KMS-11 (cell line): ENCODE results near the gene CENPN.

ENCODE experiments used
- H2AFZ ChIP-seq: fragments of 200-600 bp; sonication (generic); 2 replicates; pipeline ENCODE4 v1.6.1; 2016; ENCODE audit warnings: antibody characterized with exemption, mixed run types, low read depth
- H3K27ac ChIP-seq: fragments of 200-600 bp; sonication (generic); 2 replicates; pipeline ENCODE4 v1.6.1; 2016; ENCODE audit warnings: mild to moderate bottlenecking, mixed run types
- H3K27me3 ChIP-seq: fragments of 200-600 bp; sonication (generic); 2 replicates; pipeline ENCODE4 v1.6.1; 2017; ENCODE audit warnings: mild to moderate bottlenecking, low read depth, mixed run types, moderate library complexity; ENCODE audit not compliant: insufficient read depth
- H3K36me3 ChIP-seq: fragments of 200-600 bp; sonication (generic); 2 replicates; pipeline ENCODE4 v1.6.1; 2017; ENCODE audit warnings: mild to moderate bottlenecking, mixed run types; ENCODE audit not compliant: insufficient read depth
- H3K4me1 ChIP-seq: fragments of 200-600 bp; sonication (generic); 2 replicates; pipeline ENCODE4 v1.6.1; 2016; ENCODE audit warnings: mild to moderate bottlenecking, low read depth, mixed run types; ENCODE audit not compliant: poor library complexity, severe bottlenecking
- H3K4me2 ChIP-seq: fragments of 200-600 bp; sonication (generic); 2 replicates; pipeline ENCODE4 v1.7.0; 2016; ENCODE audit warnings: mild to moderate bottlenecking, mixed run types
- H3K4me3 ChIP-seq: fragments of 200-600 bp; sonication (generic); IDR thresholded peaks from 2 replicates; pipeline ENCODE4 v1.6.1; 2017; ENCODE audit warnings: low read depth, low read length, mixed read lengths; ENCODE audit not compliant: insufficient read depth
- H3K79me2 ChIP-seq: fragments of 200-600 bp; sonication (generic); 2 replicates; pipeline ENCODE4 v1.6.1; 2016; ENCODE audit warnings: low read depth, mixed run types; ENCODE audit not compliant: insufficient read depth
- H3K9ac ChIP-seq: fragments of 200-600 bp; sonication (generic); 2 replicates; pipeline ENCODE4 v1.6.1; 2016; ENCODE audit warnings: mild to moderate bottlenecking, mixed run types
- H4K20me1 ChIP-seq: fragments of 200-600 bp; sonication (generic); 2 replicates; pipeline ENCODE4 v1.6.1; 2016; ENCODE audit warnings: mild to moderate bottlenecking, mixed run types; ENCODE audit not compliant: insufficient read depth
- CTCF ChIP-seq: fragments of 200-600 bp; sonication (generic); conservative IDR thresholded peaks from 2 replicates; pipeline ENCODE4 v1.6.1; 2017; ENCODE audit warnings: low read depth, mild to moderate bottlenecking, antibody characterized with exemption, low read length, moderate library complexity, mixed read lengths

CENPN gene

GRCh38 chr16:81026429-81026828 is 19.4 kb downstream of the CENPN start:
- no peak for TF ChIP-seq CTCF
- no peaks in the 10 kb centered on the region for H4K20me1 ChIP-seq

GRCh38 chr16:81029930-81030604 is 23.1 kb downstream of the CENPN start:
- H3K4me3 ChIP-seq, result no peak overlapping the region
- no peaks in the 10 kb centered on the region for H3K4me1 ChIP-seq
- no peak overlapping the region for H3K9ac ChIP-seq
- H3K79me2 ChIP-seq, result no peaks in the 10 kb centered on the region
- no peak overlapping the region for H2AFZ ChIP-seq
- no peak for TF ChIP-seq CTCF
- no peak overlapping the region for H3K4me2 ChIP-seq
- H4K20me1 ChIP-seq, result no peaks in the 10 kb centered on the region
- H3K27ac ChIP-seq, result no peak overlapping the region
- H3K36me3 ChIP-seq, result no peaks in the 10 kb centered on the region; the same call in 1 of the 2 replicates
- H3K27me3 ChIP-seq, result no peaks in the 10 kb centered on the region

More at GRCh38 chr16:81026429-81026828, 19.4 kb downstream of the CENPN start:
- H3K4me1 ChIP-seq, result no peaks in the 10 kb centered on the region
- H3K36me3 ChIP-seq, result peaks cover 7% of the 10 kb centered on the region; the same call in 1 of the 2 replicates
- H3K27ac ChIP-seq, result no peak overlapping the region
- no peaks in the 10 kb centered on the region for H3K79me2 ChIP-seq
- no peak overlapping the region for H3K4me3 ChIP-seq
- no peak overlapping the region for H3K4me2 ChIP-seq
- H3K9ac ChIP-seq, result no peak overlapping the region
- no peaks in the 10 kb centered on the region for H3K27me3 ChIP-seq
- no peak overlapping the region for H2AFZ ChIP-seq

- H3K4me2 ChIP-seq, result peak within 1 kb of the TSS; percentile 93
- H3K79me2 ChIP-seq, result peaks cover 25% of the 10 kb centered on the region; the same call in 1 of the 2 replicates
- H3K27ac ChIP-seq, result peak within 1 kb of the TSS; percentile 17; the same call in 1 of the 2 replicates
- H4K20me1 ChIP-seq, result no peaks in the 10 kb centered on the region
- no peaks in the 10 kb centered on the region for H3K27me3 ChIP-seq
- peaks cover 11% of the 10 kb centered on the region for H3K4me1 ChIP-seq
- peak within 1 kb of the TSS; percentile 39 for H2AFZ ChIP-seq
- no peaks in the 10 kb centered on the region for H3K36me3 ChIP-seq
- peak; percentile 92 for TF ChIP-seq CTCF
- H3K9ac ChIP-seq, result peak within 1 kb of the TSS; percentile 16; the same call in 1 of the 2 replicates
- no peak within 1 kb of the TSS for H3K4me3 ChIP-seq
These were observed 28.5 kb downstream of the CENPN start, which contains the start of gene ATMIN for GRCh38 chr16:81035398-81035974. Gene ATMIN, plus strand, starts transcription at chr16:81035842. Its CDS starts 29 bp downstream, at chr16:81035871.

GRCh38 chr16:81035975-81036750 is 29.1 kb downstream of the CENPN start:
- peak overlapping the region; percentile 16; the same call in 1 of the 2 replicates for H3K9ac ChIP-seq
- H3K27me3 ChIP-seq, result no peaks in the 10 kb centered on the region
- peaks cover 11% of the 10 kb centered on the region for H3K4me1 ChIP-seq
- TF ChIP-seq CTCF, result no peak
- H2AFZ ChIP-seq, result peak overlapping the region; percentile 39
- no peak overlapping the region for H3K4me3 ChIP-seq
- peaks cover 25% of the 10 kb centered on the region; the same call in 1 of the 2 replicates for H3K79me2 ChIP-seq
- no peaks in the 10 kb centered on the region for H4K20me1 ChIP-seq
- peak overlapping the region; percentile 93 for H3K4me2 ChIP-seq
- peak overlapping the region; percentile 17; the same call in 1 of the 2 replicates for H3K27ac ChIP-seq
- H3K36me3 ChIP-seq, result no peaks in the 10 kb centered on the region
